ENCODE measurements around the gene GPS1. TPM values are rescaled to one million over a fixed set of nuclear protein-coding genes. Genes with fewer than 3 reads are reported as not detected.
A peak's percentile ranks its signal among the peaks of the same experiment; 100 is the strongest.

The GPS1 gene
- total and polyA plus RNA-seq, 10 of the 15 experiments (the other 5 are each of a cell fraction or from before 2014, with no cell fraction given): 2.2 to 146 (median 77.7) TPM

GRCh38 chr17:82096709-82097183 is 45.0 kb downstream of the GPS1 start:
- BruUV-seq (replicated peaks): no TSS peak
- Histone ChIP-seq H2AFZ (ENCODE audit: control insufficient read depth, low read depth, low read length) (no peak overlapping the region), H4K20me1 (ENCODE audit: control insufficient read depth, insufficient read depth) (no peaks in the 10 kb centered on the region; the same call in 1 of the 2 replicates), H3K9me3 (replicated peaks; ENCODE audit: control insufficient read depth, insufficient read depth, low read length) (no peaks in the 10 kb centered on the region), H3K4me2 (ENCODE audit: control insufficient read depth, insufficient read depth) (peak overlapping the region; percentile 87), H3K4me3 (peak overlapping the region; percentile 92), H3K27ac (ENCODE audit: control insufficient read depth, insufficient read depth) (peak overlapping the region; percentile 84), H3K36me3 (ENCODE audit: control insufficient read depth in 2 of 2, insufficient read depth in 2 of 2, low read length in 1 of 2) (peaks cover 9 to 31% of the 10 kb centered on the region in 2 experiments), H3K9ac (ENCODE audit: control insufficient read depth, insufficient read depth, low read length) (peak overlapping the region; percentile 93), H3K4me1 (ENCODE audit: control insufficient read depth, insufficient read depth, low read length) (peaks cover 17% of the 10 kb centered on the region), H3K27me3 (replicated peaks in 1 of 2; ENCODE audit: control insufficient read depth in 2 of 2, insufficient read depth in 2 of 2, low read length in 1 of 2) (no peaks in the 10 kb centered on the region), H3K79me2 (ENCODE audit: control insufficient read depth, insufficient read depth, low read length) (peaks cover 47% of the 10 kb centered on the region)
- in situ Hi-C loops (cut with MboI) (no loop called here), intact Hi-C loops (cut with micrococcal nuclease; ENCODE audit: unreplicated experiment) (loop anchor here (5.0 kb wide), 2 partner anchors 44 to 59 kb away; partner anchors contain the start of genes DCXR, GPS1 and RFNG)
- CTCF ChIA-PET: interaction anchor here (1.3 kb wide), 1 partner anchor 30 kb away, joined by 3 read pairs; no protein-coding TSS in a partner anchor
- DNase-seq (ENCODE audit: low read depth, low spot score) (no peak), ATAC-seq (no peak), FAIRE-seq (no peak)
- RAD21 ChIA-PET (ENCODE audit: unreplicated experiment): no interaction called here
- TF ChIP-seq POLR2A (IDR thresholded peaks at IDR 0.05; ENCODE audit: low read depth, low read length): peak; percentile 15
- TF ChIP-seq BMI1 (IDR thresholded peaks at IDR 0.05; ENCODE audit: borderline replicate concordance): no peak
- no peak for TF ChIP-seq TCF3 (IDR thresholded peaks at IDR 0.05; ENCODE audit: borderline replicate concordance, insufficient read depth, low read depth, low read length)
- no peak for TF ChIP-seq ETV6 (conservative IDR thresholded peaks at IDR 0.05 in 1 of 2, IDR thresholded peaks at IDR 0.05 in 1 of 2; ENCODE audit: borderline replicate concordance in 1 of 2, low read depth in 1 of 2)
- TF ChIP-seq RCOR1 (conservative IDR thresholded peaks at IDR 0.05; ENCODE audit: low read depth, low read length): no peak
- WGBS (ENCODE audit: insufficient coverage, insufficient replicate concordance, low lambda C conversion rate, missing lambda C conversion rate): 26% methylated on average over 8 of the region's 8 CpGs
- POLR2A ChIA-PET: interaction anchor here (0.9 kb wide), 1 partner anchor 10 kb away, joined by 3 read pairs; no protein-coding TSS in a partner anchor
- SMC1A ChIA-PET (ENCODE audit: uncharacterized antibody, unreplicated experiment): no interaction called here
